Left forelimb (tissue), 1 donor: ENCODE data around the gene TPP1.
A peak's percentile ranks its signal among the peaks of the same experiment; 100 is the strongest.

ENCODE experiments used
- DNase-seq: peaks from one replicate; pipeline ENCODE4 v3.0.0-alpha.2; 2018; ENCODE audit warnings: low spot score

The TPP1 gene

DNA sequence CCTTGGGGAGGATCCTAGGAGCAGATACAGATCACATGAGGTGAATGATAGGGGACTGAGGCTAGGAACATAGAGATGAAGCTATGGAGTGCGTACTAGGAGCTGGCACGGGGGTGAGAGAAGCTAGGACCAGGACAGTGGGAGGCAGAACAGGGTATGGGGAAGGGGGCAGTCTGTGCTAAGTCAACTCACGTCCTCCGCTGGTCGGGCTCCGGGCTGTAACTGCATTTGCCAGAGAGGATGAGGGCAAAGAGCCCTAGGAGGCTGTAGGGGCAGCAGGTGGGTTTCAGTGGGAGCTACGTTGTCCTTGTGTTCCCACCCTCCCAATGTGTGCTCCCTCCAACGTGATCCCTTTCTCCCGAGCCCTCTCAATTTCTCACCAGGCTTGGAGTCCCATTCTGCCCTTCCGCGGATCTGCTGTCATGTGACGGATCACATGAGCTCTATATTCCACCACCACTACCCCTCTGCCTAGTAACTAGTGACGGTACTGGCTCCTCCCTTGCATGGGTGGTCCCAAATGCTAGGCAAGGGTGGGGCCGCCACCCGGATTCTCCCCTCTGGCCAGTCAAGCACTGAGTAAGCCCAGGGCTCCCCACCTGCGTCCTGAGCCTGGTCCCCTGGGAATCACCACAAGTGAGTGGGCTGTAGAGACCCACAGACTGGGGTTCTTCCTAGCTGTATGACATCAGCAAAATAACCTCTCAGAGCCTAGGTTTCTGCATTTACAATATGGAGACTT, at the start of gene TPP1:
TSS of gene TPP1 (minus strand) at position 419 of the 742 bp plus-strand sequence. CDS start at position 397, 22 bp downstream.
- peak; percentile 92 for DNase-seq

DNA sequence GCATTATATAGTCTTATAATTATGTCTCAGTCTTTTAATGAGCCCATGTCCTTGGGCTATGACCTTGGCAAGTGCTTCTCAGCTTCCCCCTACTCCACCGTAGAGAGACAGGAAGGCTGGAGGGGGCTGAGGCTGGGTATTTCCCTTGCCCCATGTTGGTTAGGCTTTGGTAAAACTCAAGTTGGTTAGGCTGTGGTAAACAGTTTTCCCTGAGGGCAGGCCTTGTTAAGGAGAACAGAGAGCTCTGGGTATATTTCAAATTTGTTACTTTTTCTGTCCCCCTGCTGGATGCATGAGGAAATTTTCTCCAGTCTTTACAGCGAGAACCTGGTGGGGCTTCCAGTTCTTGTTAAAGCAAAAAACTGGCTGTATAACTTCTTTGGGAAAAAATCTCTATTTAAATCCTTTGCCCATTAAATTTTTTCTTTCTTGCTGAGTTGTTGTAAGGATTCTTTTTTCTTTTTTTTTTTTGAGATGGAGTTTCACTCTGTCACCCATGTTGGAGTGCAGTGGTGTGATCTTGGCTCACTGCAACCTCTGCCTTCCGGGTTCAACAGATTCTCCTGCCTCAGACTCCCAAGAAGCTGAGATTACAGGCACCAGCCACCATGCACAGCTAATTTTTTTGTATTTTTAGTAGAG, 48.6 kb upstream of the TPP1 start:
- no peak for DNase-seq

DNA sequence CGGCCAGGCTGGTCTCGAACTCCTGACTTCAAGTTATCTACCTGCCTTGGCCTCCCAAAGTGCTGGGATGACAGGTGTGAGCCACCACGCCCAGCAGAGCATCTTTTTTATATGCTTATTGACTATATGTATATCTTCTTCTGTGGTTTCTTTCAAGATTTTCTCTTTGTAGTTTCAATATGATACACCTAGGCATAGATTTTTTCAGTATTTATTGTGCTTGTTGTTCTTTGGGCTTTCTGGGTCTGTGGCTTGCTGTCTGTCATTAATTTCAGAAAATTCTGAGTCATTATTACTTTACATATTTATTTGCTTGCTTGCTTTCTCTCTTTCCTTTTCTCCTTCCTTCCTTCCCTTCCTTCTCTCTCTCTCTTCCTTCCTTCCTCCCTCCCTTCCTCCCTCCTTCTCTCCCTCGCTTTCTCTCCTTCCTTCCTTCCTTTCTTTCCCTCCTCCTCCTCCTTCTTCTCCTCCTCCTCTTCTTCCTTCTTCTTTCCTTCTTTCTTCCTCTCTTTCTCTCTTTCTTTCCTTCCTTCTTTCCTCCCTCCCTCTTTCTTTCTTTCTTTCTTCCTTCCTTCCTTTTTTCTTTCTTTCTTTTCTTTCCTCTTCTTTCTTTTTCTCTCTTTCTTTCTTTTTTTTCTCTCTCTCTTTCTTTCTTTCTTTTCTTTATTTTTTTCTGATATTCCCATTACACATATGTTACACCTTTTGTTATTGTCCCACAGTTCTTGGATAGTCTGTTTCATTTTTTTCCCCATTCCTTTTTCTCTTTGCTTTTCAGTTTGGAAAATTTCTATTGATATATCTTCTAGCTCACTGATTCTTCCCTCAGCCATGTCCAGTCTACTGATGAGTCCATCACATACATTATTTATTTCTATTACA, 47.3 kb upstream of the TPP1 start:
- DNase-seq = no peak

GRCh38 chr11:6664551-6664950, 45.3 kb upstream of the TPP1 start:
- no peak for DNase-seq

- no peak for DNase-seq
Observed at GRCh38 chr11:6663794-6664469, 44.7 kb upstream of the TPP1 start.

DNA sequence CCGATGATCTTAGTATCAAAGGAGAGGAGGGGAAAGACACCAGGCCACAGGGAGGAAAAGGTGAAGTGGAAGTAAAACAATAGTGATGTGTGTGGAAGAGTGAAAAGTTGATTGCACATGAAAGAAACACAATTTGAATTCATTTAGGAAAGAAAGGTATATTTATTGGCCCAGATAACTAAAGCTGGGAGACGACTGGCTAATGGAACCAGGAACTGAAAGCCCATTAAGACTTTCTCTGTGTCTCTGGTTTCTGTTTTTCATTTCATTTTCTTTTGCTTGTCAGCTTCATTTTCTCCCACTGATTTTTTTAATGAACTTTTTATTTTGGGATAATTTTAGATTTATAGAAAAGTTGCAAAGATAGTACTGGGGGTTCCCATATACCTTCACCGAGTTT, 41.5 kb upstream of the TPP1 start:
- no peak for DNase-seq

- no peak for DNase-seq
Observed at GRCh38 chr11:6658647-6659046, 39.4 kb upstream of the TPP1 start.

DNA sequence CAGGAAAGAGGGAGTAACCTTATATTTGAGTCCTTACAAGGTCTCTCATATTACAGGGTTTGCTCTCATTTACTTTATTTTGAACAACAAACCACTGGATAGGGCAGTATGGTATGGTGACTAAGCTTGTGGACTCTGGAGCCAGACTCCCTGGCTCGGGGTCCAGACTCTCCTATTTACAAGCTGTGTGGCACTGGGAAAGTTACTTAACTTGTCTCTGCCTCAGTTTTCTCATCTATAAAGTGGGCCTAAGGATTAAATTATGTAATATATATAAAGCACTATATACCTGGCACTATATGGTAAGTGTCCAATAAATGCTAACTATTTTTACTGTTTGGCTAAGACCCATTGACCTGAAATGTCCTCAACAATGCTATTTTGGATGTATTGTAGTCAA, 38.1 kb upstream of the TPP1 start:
- no peak for DNase-seq

GRCh38 chr11:6656936-6657335, 37.7 kb upstream of the TPP1 start:
- DNase-seq = no peak

DNA sequence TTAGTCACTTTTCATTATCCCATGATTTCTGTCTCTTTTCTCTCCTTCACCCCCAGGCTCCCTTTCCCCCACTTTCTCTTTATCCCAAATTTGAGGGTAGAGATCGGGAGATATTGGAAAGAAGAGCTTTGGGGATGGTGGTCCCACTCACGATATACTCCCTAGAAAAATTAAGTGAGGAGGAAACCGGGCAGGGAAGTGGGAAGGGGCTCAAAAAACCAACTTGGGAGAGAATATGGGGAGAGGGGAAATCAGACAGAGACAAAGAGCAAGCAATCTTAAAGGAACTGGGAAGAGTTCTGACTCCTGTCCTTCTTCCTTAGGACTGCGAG, 37.3 kb upstream of the TPP1 start:
- DNase-seq = no peak

GRCh38 chr11:6655790-6656583, 36.8 kb upstream of the TPP1 start, which contains the start of gene DCHS1:
Gene DCHS1 (minus strand): TSS chr11:6655809. CDS start chr11:6641613, 14,196 bp downstream.
- DNase-seq = peak; percentile 82

GRCh38 chr11:6655020-6655789, 36.0 kb upstream of the TPP1 start:
- peak; percentile 78 for DNase-seq

DNA sequence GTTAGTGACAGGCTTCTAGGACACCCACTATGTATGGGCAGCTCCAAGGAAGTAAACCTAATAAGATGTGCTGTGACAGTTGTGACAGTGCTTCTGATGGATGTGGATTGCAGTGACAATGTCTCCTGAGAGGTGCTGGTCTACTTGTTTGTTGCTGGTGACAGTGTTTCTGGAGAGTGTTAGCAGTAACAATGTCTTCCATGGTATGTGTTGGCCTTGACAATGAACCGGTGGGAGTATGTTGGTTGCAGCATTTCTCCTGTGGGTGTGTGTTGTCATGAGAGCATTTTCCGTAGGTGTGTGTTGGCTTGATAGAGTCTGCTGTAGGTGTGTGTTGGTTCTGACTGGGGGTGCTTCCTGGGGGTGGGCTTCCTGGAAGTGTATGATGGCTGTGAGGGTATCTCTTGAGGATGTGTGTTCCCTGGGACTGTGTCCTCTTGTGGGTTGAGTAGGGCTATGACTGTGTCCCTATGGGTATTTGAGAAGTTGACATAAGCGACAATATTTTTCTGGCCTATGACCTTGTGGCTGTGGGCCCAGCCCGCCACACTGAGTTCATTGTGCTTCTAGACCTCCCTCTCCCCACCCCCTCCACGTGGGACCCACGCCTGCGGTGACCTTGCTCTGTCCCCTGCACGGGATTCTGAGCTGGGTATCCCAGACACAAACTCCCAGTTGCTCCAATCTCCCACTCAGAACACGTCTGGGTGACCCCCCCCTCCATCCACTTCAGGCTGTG, 35.2 kb upstream of the TPP1 start:
- DNase-seq = no peak

GRCh38 chr11:6653656-6654055, 34.4 kb upstream of the TPP1 start:
- no peak for DNase-seq

GRCh38 chr11:6653097-6653496, 33.9 kb upstream of the TPP1 start:
- DNase-seq = no peak

DNA sequence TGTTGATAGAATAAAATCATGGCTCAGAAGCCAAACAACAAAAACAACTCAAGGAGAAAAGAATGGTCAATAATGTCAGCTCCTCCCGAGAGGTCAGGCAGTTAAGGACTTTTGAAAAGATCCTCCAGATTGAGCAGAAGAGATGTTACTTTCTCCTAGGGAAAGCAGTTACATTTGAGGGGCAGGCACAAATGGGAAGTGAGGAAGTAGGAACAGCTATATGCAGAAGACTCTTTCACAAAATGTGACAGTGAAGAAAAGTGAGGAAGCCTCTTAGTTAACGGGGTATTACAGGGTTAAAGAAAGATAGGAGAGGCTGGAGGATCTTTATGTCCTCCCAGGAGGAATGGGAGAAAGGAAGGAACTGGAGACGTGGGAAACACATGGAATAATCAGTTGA, 33.0 kb upstream of the TPP1 start:
- no peak for DNase-seq

DNA sequence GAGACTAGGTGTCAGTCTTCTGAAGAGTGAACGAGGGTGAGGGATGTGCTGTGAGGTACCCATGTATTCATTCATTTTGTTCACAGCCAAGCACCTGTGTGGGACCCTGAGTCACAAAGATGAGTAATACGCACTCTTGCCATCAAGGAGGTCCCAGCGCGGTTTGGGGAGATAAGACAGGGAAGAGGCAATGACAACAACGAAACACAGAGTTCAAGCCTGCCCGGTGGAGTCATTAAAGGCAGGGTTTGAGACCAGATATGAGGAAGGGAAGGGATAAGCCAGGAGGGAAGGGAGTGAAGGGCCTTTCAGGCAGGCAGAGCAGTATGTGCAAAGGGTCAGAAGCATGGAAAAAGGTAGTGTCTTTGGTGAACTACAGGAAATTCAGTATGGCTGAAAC, 31.8 kb upstream of the TPP1 start:
- DNase-seq = no peak

DNA sequence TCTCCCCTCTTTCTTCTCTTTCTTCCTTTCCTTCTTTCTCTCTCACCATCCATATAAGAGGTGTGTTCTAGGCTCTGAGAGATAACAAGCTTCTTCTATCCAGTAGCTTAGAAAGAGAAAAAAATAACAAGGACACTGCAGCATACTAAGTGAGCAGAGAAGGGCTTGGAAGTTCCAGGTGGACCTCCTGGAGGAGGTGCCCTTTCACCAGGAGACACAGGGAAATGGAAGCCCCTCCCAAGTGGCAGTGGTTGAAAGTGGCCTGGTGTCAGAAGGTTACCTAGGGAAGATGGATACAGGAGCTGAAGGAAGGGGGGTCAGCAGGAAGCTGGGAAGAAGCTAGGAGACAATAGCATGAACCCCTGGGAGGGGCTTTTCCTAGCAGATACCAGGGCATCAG, 30.9 kb upstream of the TPP1 start:
- DNase-seq = no peak

- no peak for DNase-seq
Observed at GRCh38 chr11:6648501-6648900, 29.3 kb upstream of the TPP1 start.

DNA sequence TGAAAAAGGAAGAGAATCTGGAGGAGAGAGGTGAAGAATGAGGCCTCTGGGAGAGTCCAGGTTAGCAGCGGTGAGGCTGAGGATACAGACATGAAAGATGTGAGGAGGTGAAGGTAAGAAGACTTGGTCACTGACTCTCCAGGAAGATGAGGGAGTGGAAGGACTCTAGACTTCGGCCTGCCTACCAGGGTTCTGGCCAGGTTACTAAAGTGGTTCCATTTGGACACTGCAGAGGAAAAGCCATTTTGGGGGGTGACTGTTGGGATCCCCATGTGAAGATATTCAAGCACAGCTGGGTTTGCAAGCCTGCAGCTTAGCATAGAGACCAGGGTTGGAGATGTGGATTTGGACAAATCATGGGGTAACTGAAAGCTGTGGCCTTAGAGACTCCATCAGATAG, 28.6 kb upstream of the TPP1 start:
- DNase-seq = peak; percentile 52
